Measurements from ENCODE around the gene RPS6KA5.

The RPS6KA5 gene

DNA sequence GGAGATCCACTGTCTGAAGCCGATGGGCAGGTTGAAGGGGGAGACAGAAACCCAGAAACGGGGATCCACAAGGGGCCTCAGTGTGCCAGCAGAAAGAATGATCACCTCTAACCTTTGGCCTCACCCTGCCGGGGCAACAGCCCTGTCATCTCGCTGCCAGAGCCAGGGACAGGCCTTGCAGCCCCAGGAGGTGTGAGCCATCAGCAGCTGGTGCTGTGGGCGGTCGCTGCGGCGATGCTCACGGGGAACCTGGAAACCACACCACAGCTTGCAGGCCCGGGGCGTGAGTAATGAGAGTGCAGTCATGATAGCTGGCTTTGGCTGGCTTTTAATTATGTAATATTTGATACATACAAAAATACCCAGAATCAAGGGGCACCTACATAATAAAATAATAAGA is 239.5 kb downstream of the RPS6KA5 start:
- DNase-seq: peak; percentile 86

DNA sequence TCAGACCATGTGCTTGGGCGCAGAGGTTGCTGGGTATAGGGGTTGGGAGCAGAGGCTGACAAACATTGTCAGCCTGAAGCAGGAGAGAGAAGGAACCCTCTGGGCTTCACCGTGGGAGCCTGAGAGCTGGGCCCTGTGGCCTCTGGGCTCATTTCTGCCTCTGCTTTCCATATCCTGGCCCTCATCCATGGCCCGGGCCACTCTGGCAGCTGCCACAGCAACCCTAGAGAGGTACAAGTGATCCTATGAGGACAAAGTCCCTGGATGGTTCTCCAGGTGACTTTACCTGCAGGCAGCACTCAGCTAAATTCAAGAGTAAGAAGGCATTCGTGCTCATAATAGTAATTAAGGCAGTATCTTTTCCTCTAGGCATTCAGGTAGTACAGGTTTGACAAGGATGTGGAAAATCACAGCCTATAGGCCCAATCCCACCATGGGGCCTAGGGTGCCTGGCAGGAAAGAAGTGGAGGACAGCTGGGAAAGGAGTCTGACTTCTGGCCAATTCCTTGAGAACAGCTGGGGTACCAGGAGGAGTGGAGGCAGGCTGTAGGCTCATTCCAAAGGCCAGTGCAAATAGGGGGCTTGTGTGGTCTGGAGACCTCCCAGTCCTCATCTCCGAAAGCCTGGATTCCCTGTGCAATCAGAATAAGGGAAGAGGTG is 240.6 kb downstream of the RPS6KA5 start:
- DNase-seq: no peak

GRCh38 chr14:90818715-90819114 is 241.7 kb downstream of the RPS6KA5 start:
- DNase-seq: no peak

GRCh38 chr14:90816681-90817436 is 243.6 kb downstream of the RPS6KA5 start:
- no peak for DNase-seq

DNA sequence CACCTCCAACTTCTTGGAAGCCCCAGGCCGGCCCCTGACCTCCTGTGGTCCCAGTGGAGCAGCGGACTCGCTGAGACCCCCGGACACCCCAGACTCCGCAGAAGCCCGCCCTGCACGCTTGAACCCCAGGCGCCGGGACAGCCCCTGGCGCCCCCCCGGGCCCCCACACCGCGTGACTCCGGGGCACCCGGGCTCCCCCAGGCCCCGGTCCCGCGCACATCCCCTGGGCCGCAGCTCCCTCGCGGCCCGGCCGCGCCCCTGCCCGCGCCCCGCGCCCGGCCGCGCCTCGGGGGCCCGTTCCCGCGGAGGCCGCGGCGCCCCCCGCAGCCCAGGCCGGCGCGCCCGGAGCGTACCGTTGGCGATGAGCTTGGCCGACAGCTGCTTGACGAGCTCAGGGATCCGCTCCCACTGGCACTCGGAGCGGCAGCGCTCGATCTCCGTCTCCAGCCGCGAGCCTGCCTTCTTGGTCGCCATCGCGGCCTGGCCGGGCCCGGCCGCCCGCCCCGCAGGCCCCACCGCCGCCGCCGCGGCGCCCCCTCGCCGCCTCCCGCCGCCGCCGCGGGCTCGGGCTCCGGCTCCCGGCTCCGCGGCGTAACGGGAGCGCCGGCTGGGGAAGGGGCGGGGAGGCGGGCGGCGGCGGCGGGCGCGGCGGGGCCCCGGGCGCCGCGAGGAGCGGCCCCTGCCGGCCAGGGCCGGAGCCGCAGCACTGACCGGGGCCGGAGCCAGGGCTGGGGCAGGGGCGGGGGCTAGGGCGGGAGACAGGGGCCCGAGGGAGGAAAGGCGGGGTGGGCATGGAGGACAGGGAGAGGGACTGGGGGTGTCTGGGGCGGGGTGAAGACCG is 244.4 kb downstream of the RPS6KA5 start, which contains the start of gene TTC7B:
Gene TTC7B, minus strand, starts transcription at position 609 of the 841 bp plus-strand sequence. Its CDS starts 135 bp downstream, at position 474.
- no peak for DNase-seq

GRCh38 chr14:90815572-90815821 is 244.9 kb downstream of the RPS6KA5 start:
- no peak for DNase-seq

- DNase-seq: no peak
Measured at GRCh38 chr14:90814806-90815571, 245.5 kb downstream of the RPS6KA5 start.

DNA sequence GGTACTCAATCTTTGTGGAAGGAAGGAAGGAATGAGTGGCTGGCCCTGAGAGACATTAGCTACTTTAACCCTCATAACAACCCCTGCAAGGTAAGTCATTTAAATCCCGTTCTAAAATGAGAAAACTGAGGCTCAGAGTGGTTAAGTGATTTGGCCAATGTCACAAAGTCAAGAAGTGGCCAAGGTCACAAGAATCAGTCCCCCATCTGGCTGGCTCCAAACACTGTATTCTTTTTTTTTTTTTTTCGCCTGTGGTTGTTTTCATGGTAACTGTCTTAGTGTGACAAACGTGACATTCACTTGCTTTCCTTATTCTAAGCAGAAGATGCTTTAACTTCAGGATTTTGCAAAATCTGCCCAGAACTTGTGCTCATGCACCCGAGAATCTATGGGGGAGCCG is 247.0 kb downstream of the RPS6KA5 start:
- no peak for DNase-seq

- DNase-seq: no peak
Measured at GRCh38 chr14:90812109-90812508, 248.3 kb downstream of the RPS6KA5 start.

GRCh38 chr14:90811641-90812040 is 248.8 kb downstream of the RPS6KA5 start:
- DNase-seq: no peak

GRCh38 chr14:90810806-90811205 is 249.6 kb downstream of the RPS6KA5 start:
- no peak for DNase-seq

GRCh38 chr14:90809530-90810312 is 250.7 kb downstream of the RPS6KA5 start:
- DNase-seq: no peak

DNA sequence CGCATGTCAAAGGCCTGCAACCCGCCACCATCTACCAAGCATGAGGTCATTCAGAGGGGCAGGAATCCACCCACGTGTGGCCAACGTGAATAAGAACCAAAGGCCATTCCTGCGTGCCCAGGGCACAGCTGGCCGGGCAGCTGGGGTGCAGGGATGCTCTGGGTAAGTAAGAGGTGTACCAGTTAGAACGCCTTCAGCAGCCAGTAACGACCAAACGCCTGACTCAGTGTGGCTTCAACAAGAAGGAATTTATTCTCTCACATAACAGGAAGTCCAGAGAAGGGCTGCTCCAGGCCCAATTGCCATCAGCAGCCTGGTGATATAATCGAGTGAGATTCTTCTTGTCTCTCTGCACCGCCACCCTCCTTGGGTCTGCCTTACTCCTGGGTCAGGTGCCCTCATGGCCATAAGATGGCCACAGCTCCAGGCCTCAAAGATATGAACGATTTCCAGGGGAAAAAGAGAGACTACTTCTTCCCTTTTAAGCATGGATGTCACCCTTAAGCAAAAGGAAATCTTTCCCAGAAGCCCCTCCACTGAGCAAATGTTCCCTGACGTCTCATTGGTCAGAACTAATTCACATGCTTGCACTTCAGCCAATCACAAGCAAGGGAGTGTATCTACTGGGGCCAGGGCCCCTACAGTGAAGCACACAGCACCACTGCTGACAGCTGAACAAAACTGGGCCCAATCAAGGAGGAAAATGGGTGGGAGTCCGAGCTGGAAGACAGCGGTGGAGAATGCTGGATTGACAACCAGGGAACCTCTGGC is 251.5 kb downstream of the RPS6KA5 start:
- no peak for DNase-seq

GRCh38 chr14:90807060-90807459 is 253.4 kb downstream of the RPS6KA5 start:
- DNase-seq: no peak

- no peak for DNase-seq
Measured at GRCh38 chr14:90805662-90806540, 254.5 kb downstream of the RPS6KA5 start.

DNA sequence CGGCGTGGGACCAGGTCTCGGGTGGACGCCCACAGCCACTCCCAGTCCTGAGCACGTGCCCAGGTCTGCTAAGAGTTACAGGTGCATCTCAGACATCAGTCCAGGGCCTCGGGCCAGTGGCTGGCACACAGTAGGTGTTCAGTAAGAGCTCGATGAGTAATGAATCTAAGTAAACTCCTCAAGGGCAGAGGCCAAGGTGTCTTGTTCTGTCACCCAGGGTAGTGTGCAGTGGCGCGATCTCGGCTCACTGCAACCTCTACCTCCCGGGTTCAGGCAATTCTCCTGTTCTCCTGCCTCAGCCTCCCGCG is 255.4 kb downstream of the RPS6KA5 start:
- DNase-seq: no peak

GRCh38 chr14:90804292-90805083 is 256.0 kb downstream of the RPS6KA5 start:
- no peak for DNase-seq

GRCh38 chr14:90803249-90803648 is 257.2 kb downstream of the RPS6KA5 start:
- no peak for DNase-seq

- no peak for DNase-seq
Measured at GRCh38 chr14:90799420-90799819, 261.0 kb downstream of the RPS6KA5 start.

DNA sequence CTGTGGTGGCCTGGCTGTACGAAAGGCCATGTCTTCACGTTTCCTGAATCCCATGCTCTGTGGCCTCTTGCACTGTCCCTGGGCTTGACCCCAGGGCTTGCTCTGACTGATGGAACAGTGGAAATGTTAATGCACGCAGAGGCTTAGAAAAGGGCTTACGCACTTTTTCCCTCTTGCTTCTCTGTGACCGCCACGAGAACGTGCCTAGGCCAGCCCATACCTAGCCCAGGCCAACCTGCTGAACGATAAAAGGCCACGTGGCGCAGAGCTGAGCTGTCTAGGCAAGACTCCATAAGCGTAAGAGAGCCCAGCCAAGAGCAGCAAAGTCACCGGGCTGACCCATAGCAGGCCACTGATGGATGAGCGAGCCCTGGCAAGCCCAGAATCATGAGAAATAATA is 262.5 kb downstream of the RPS6KA5 start:
- no peak for DNase-seq

Data from NK-92 treated with Interleukin-12 subunit alpha and Interleukin-12 subunit beta, amount 100 ng/mL, for 24 hours (cell line).